ACC112 (cell line): Measurements from ENCODE around the gene CX3CL1.

ENCODE experiments used
- H2AFZ ChIP-seq: fragments of 200-600 bp; sonication (generic); one replicate; pipeline ENCODE4 v1.6.0; 2017; ENCODE audit warnings: antibody characterized with exemption, low read length; ENCODE audit not compliant: unreplicated experiment
- H3K27ac ChIP-seq: fragments of 200-600 bp; sonication (generic); 2 replicates; pipeline ENCODE4 v1.5.1; 2014; ENCODE audit warnings: low read depth, mild to moderate bottlenecking, antibody characterized with exemption, low read length, moderate library complexity
- H3K27me3 ChIP-seq: fragments of 200-600 bp; sonication (generic); 2 replicates; pipeline ENCODE4 v1.6.1; 2014; ENCODE audit warnings: mild to moderate bottlenecking, antibody characterized with exemption, low read length, moderate library complexity, mixed read lengths; ENCODE audit not compliant: insufficient read depth
- H3K36me3 ChIP-seq: fragments of 200-600 bp; sonication (generic); 2 replicates; pipeline ENCODE4 v1.6.1; 2016; ENCODE audit warnings: mild to moderate bottlenecking, antibody characterized with exemption, low read length, moderate library complexity, mixed read lengths; ENCODE audit not compliant: insufficient read depth
- H3K4me1 ChIP-seq: fragments of 200-600 bp; sonication (generic); one replicate; pipeline ENCODE4 v1.6.1; 2016; ENCODE audit warnings: low read length, mixed read lengths; ENCODE audit not compliant: insufficient read depth, unreplicated experiment, control insufficient read depth
- H3K4me3 ChIP-seq: fragments of 200-600 bp; sonication (generic); 2 replicates; pipeline ENCODE4 v1.5.1; 2014; ENCODE audit warnings: mild to moderate bottlenecking, low read depth, low read length
- H3K79me2 ChIP-seq: fragments of 200-600 bp; sonication (generic); one replicate; pipeline ENCODE4 v1.6.0; 2016; ENCODE audit warnings: low read length; ENCODE audit not compliant: control insufficient read depth, unreplicated experiment, insufficient read depth

CX3CL1 gene

GRCh38 chr16:57423152-57423551, 50.9 kb downstream of the CX3CL1 start:
- no peak overlapping the region for H3K27ac ChIP-seq
- H3K4me1 ChIP-seq, result peaks cover 12% of the 10 kb centered on the region
- no peak overlapping the region for H3K4me3 ChIP-seq
- no peaks in the 10 kb centered on the region for H3K27me3 ChIP-seq
- H2AFZ ChIP-seq, result no peak overlapping the region
- peaks cover 4% of the 10 kb centered on the region; the same call in 1 of the 2 replicates for H3K36me3 ChIP-seq
- no peaks in the 10 kb centered on the region for H3K79me2 ChIP-seq

- Histone ChIP-seq H3K27ac (no peak overlapping the region), H3K79me2 (no peaks in the 10 kb centered on the region), H3K4me1 (peaks cover 7% of the 10 kb centered on the region), H3K36me3 (peaks cover 4% of the 10 kb centered on the region; the same call in 1 of the 2 replicates), H3K4me3 (no peak overlapping the region), H3K27me3 (no peaks in the 10 kb centered on the region), H2AFZ (no peak overlapping the region)
These were observed 52.3 kb downstream of the CX3CL1 start for GRCh38 chr16:57424583-57424982.

GRCh38 chr16:57426356-57426755, 54.1 kb downstream of the CX3CL1 start:
- Histone ChIP-seq H3K36me3 (peaks cover 4% of the 10 kb centered on the region; the same call in 1 of the 2 replicates), H3K4me3 (no peak overlapping the region), H3K27ac (no peak overlapping the region), H3K79me2 (no peaks in the 10 kb centered on the region), H3K4me1 (peaks cover 7% of the 10 kb centered on the region), H2AFZ (no peak overlapping the region), H3K27me3 (no peaks in the 10 kb centered on the region)

GRCh38 chr16:57427307-57427706, 55.0 kb downstream of the CX3CL1 start:
- Histone ChIP-seq H3K36me3 (peaks cover 7% of the 10 kb centered on the region; the same call in 1 of the 2 replicates), H3K4me3 (no peak overlapping the region), H3K4me1 (peaks cover 4% of the 10 kb centered on the region), H3K27me3 (no peaks in the 10 kb centered on the region), H3K79me2 (no peaks in the 10 kb centered on the region), H3K27ac (no peak overlapping the region), H2AFZ (no peak overlapping the region)

GRCh38 chr16:57427824-57428223, 55.5 kb downstream of the CX3CL1 start:
- no peaks in the 10 kb centered on the region for H3K79me2 ChIP-seq
- H2AFZ ChIP-seq, result no peak overlapping the region
- no peak overlapping the region for H3K4me3 ChIP-seq
- H3K4me1 ChIP-seq, result no peaks in the 10 kb centered on the region
- no peak overlapping the region for H3K27ac ChIP-seq
- H3K36me3 ChIP-seq, result peaks cover 7% of the 10 kb centered on the region; the same call in 1 of the 2 replicates
- no peaks in the 10 kb centered on the region for H3K27me3 ChIP-seq

- Histone ChIP-seq H3K36me3 (peaks cover 15% of the 10 kb centered on the region), H3K27me3 (no peaks in the 10 kb centered on the region), H2AFZ (no peak overlapping the region), H3K79me2 (no peaks in the 10 kb centered on the region), H3K27ac (no peak overlapping the region), H3K4me1 (no peaks in the 10 kb centered on the region), H3K4me3 (no peak overlapping the region)
These were observed 58.7 kb downstream of the CX3CL1 start for GRCh38 chr16:57430955-57431354.

- Histone ChIP-seq H3K27me3 (no peaks in the 10 kb centered on the region), H3K27ac (no peak overlapping the region), H3K36me3 (peaks cover 15% of the 10 kb centered on the region)
These were observed 60.2 kb downstream of the CX3CL1 start for GRCh38 chr16:57432505-57432904.

GRCh38 chr16:57432989-57433388, 60.7 kb downstream of the CX3CL1 start:
- H3K27ac ChIP-seq, result no peak overlapping the region
- H2AFZ ChIP-seq, result no peak overlapping the region
- H3K4me1 ChIP-seq, result no peaks in the 10 kb centered on the region
- no peaks in the 10 kb centered on the region for H3K27me3 ChIP-seq
- H3K79me2 ChIP-seq, result no peaks in the 10 kb centered on the region
- H3K36me3 ChIP-seq, result peaks cover 12% of the 10 kb centered on the region
- no peak overlapping the region for H3K4me3 ChIP-seq

More at GRCh38 chr16:57432505-57432904, 60.2 kb downstream of the CX3CL1 start:
- H3K4me3 ChIP-seq, result no peak overlapping the region
- H3K4me1 ChIP-seq, result no peaks in the 10 kb centered on the region
- no peaks in the 10 kb centered on the region for H3K79me2 ChIP-seq
- H2AFZ ChIP-seq, result no peak overlapping the region

GRCh38 chr16:57434003-57434402, 61.7 kb downstream of the CX3CL1 start:
- no peak overlapping the region for H3K27ac ChIP-seq
- H3K79me2 ChIP-seq, result no peaks in the 10 kb centered on the region
- no peaks in the 10 kb centered on the region for H3K4me1 ChIP-seq
- H3K4me3 ChIP-seq, result no peak overlapping the region
- H2AFZ ChIP-seq, result no peak overlapping the region
- H3K27me3 ChIP-seq, result no peaks in the 10 kb centered on the region
- peaks cover 15% of the 10 kb centered on the region for H3K36me3 ChIP-seq
